ENCODE data around the gene C16orf87.
A peak's percentile ranks its signal among the peaks of the same experiment; 100 is the strongest.

C16orf87 gene

DNA sequence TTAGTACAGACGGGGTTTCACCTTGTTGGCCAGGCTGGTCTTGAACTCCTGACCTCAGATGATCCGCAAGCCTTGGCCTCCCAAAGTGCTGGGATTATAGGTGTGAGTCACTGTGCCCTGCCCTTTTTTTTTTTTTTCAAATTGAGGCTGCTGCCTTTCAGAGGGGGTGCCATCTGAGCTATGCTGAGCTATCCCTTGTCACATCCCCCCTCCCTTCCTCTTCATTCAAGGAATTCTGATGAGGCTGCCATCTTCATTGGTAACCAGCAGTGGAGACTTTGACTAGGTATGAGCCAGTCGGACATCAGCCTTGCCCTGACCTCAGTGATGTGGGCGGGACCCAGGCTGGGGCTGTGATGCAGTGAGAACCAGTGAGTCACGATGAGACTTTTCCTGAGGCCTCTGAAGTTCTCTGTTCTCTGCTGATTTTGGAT, 28.8 kb upstream of the C16orf87 start:
- peaks cover 16% of the 10 kb centered on the region for H3K79me1 ChIP-seq (ENCODE audit: low read length)
- no peak overlapping the region for H3K4me3 ChIP-seq (ENCODE audit: low read depth, low read length)
- peak; percentile 67 to 83 for DNase-seq
- H3K4ac ChIP-seq (ENCODE audit: low read depth, low read length) = no peak overlapping the region
- H2BK5ac ChIP-seq (ENCODE audit: low read depth, low read length, poor library complexity) = no peak overlapping the region
- peaks cover 8 to 16% of the 10 kb centered on the region in 2 experiments for H3K4me1 ChIP-seq (ENCODE audit: control insufficient read depth in 1 of 2, insufficient read depth in 2 of 2, low read length in 2 of 2)
- H2BK120ac ChIP-seq (ENCODE audit: insufficient read depth, low read length, poor library complexity) = no peak overlapping the region
- H3K36me3 ChIP-seq (ENCODE audit: control insufficient read depth in 1 of 2, insufficient read depth in 2 of 2, low read length in 2 of 2) = no peaks in the 10 kb centered on the region
- H3K27ac ChIP-seq (ENCODE audit: low read depth, low read length) = no peak overlapping the region
- no peak overlapping the region for H2AFZ ChIP-seq (ENCODE audit: insufficient read depth, low read length, poor library complexity)
- H3K27me3 ChIP-seq (ENCODE audit: insufficient read depth, low read length) = no peaks in the 10 kb centered on the region
- no peaks in the 10 kb centered on the region for H3K9me3 ChIP-seq (ENCODE audit: insufficient read depth, low read depth, low read length)
- no peaks in the 10 kb centered on the region for H3K79me2 ChIP-seq (ENCODE audit: control insufficient read depth, insufficient read depth, low read length, poor library complexity)
- no peak overlapping the region for H3K4me2 ChIP-seq (ENCODE audit: low read length)
- H4K8ac ChIP-seq (ENCODE audit: low read depth, low read length) = no peak overlapping the region
- H3K18ac ChIP-seq (ENCODE audit: low read length) = no peak overlapping the region
- no peak overlapping the region for H2BK12ac ChIP-seq (ENCODE audit: low read length)
- H4K12ac ChIP-seq (ENCODE audit: low read depth, low read length) = no peak overlapping the region
- peak overlapping the region; percentile 28 for H4K91ac ChIP-seq (ENCODE audit: low read depth, low read length)
- H2AK5ac ChIP-seq (ENCODE audit: low read length) = no peak overlapping the region
- H3K23ac ChIP-seq (ENCODE audit: low read length) = no peak overlapping the region
- no peak overlapping the region for H3K14ac ChIP-seq (ENCODE audit: low read length)
- no peak overlapping the region for H3K9ac ChIP-seq (ENCODE audit: low read length)
- no CpG with 5 or more reads among the region's 5 CpGs for WGBS (ENCODE audit: extremely low coverage, insufficient coverage, insufficient read length)

DNA sequence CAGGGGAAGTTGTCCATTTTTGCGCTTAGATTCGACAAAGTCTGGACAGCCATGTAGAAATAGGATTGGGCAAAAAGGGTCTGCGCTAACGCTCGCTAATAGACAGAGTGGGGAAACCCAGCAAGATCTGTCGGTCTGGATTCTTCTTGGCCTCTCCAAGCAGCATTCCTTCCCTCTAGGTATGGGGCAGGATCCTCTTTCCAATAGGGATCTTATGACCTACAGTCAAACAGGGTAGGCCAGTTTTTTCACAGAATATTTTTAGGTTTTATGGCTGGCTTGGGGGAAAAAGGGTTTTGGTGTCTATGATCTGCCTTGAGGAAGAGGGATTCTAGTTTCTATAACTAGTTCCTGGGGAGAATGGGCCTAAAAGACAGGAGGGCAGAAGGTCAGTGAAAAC, 27.2 kb upstream of the C16orf87 start:
- Histone ChIP-seq H3K4me3 (ENCODE audit: low read depth, low read length) (no peak overlapping the region), H2BK120ac (ENCODE audit: insufficient read depth, low read length, poor library complexity) (peak overlapping the region; percentile 67), H3K9me3 (ENCODE audit: insufficient read depth, low read depth, low read length) (no peaks in the 10 kb centered on the region), H3K4me1 (ENCODE audit: control insufficient read depth in 1 of 2, insufficient read depth in 2 of 2, low read length in 2 of 2) (peaks cover 15 to 21% of the 10 kb centered on the region in 2 experiments), H3K36me3 (ENCODE audit: control insufficient read depth in 1 of 2, insufficient read depth in 2 of 2, low read length in 2 of 2) (no peaks in the 10 kb centered on the region), H3K9ac (ENCODE audit: low read length) (no peak overlapping the region), H3K4ac (ENCODE audit: low read depth, low read length) (no peak overlapping the region), H2BK5ac (ENCODE audit: low read depth, low read length, poor library complexity) (peak overlapping the region; percentile 81), H3K14ac (ENCODE audit: low read length) (peak overlapping the region; percentile 49), H2AK5ac (ENCODE audit: low read length) (no peak overlapping the region), H3K4me2 (ENCODE audit: low read length) (peak overlapping the region; percentile 43), H3K18ac (ENCODE audit: low read length) (no peak overlapping the region), H3K27me3 (ENCODE audit: insufficient read depth, low read length) (no peaks in the 10 kb centered on the region), H4K8ac (ENCODE audit: low read depth, low read length) (peak overlapping the region; percentile 34), H3K79me2 (ENCODE audit: control insufficient read depth, insufficient read depth, low read length, poor library complexity) (peaks cover 2% of the 10 kb centered on the region), H2BK12ac (ENCODE audit: low read length) (peak overlapping the region; percentile 63), H4K12ac (ENCODE audit: low read depth, low read length) (no peak overlapping the region), H4K91ac (ENCODE audit: low read depth, low read length) (peak overlapping the region; percentile 84), H3K79me1 (ENCODE audit: low read length) (peaks cover 23% of the 10 kb centered on the region), H3K27ac (ENCODE audit: low read depth, low read length) (peak overlapping the region; percentile 67), H3K23ac (ENCODE audit: low read length) (no peak overlapping the region), H2AFZ (ENCODE audit: insufficient read depth, low read length, poor library complexity) (no peak overlapping the region)
- peak; percentile 37 to 82 for DNase-seq
- whole genome bisulfite sequencing (ENCODE audit: extremely low coverage, insufficient coverage, insufficient read length) = no CpG with 5 or more reads among the region's 6 CpGs

DNA sequence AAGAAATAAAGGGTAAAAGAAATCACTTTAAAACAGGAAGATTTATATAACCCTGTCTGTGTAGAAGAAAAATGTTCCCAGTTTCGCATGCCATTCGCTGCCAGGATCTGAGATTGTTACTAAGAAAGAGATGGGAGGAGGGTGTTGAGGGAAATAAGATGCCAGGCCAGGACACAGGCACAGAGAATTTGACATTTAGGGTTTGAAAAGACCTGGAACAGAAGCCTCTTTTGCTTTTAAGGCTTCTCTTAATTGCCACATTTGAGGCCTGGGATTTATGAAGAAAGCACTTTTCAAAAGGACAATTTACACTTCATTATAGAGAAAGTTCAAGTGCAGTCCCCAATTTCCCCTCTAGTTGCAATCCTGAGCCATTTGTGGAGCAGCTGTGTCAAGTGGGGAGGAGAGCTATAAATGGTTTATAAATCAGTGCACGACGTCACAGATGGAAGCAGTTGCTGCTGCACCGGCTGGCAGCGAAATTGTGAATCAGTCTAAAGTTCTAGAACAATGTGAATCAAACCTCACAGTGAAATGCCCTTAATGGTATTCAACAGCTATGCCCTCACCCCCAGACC, 26.5 kb upstream of the C16orf87 start:
- H2BK5ac ChIP-seq (ENCODE audit: low read depth, low read length, poor library complexity) = peak overlapping the region; percentile 54
- H2BK12ac ChIP-seq (ENCODE audit: low read length) = peak overlapping the region; percentile 89
- H3K4me1 ChIP-seq (ENCODE audit: control insufficient read depth in 1 of 2, insufficient read depth in 2 of 2, low read length in 2 of 2) = peaks cover 15 to 21% of the 10 kb centered on the region in 2 experiments
- H3K4me3 ChIP-seq (ENCODE audit: low read depth, low read length) = no peak overlapping the region
- H3K79me2 ChIP-seq (ENCODE audit: control insufficient read depth, insufficient read depth, low read length, poor library complexity) = peaks cover 2% of the 10 kb centered on the region
- no CpG with 5 or more reads among the region's 6 CpGs for WGBS (ENCODE audit: extremely low coverage, insufficient coverage, insufficient read length)
- peak overlapping the region; percentile 2 for H3K4ac ChIP-seq (ENCODE audit: low read depth, low read length)
- H3K9ac ChIP-seq (ENCODE audit: low read length) = no peak overlapping the region
- peak in 1 of 2 donors; percentile 48 for DNase-seq
- H2AK5ac ChIP-seq (ENCODE audit: low read length) = no peak overlapping the region
- H4K91ac ChIP-seq (ENCODE audit: low read depth, low read length) = peak overlapping the region; percentile 84
- peak overlapping the region; percentile 43 for H3K4me2 ChIP-seq (ENCODE audit: low read length)
- peak overlapping the region; percentile 13 for H3K18ac ChIP-seq (ENCODE audit: low read length)
- no peak overlapping the region for H2AFZ ChIP-seq (ENCODE audit: insufficient read depth, low read length, poor library complexity)
- no peak overlapping the region for H3K23ac ChIP-seq (ENCODE audit: low read length)
- peak overlapping the region; percentile 67 for H3K27ac ChIP-seq (ENCODE audit: low read depth, low read length)
- no peaks in the 10 kb centered on the region for H3K9me3 ChIP-seq (ENCODE audit: insufficient read depth, low read depth, low read length)
- H4K8ac ChIP-seq (ENCODE audit: low read depth, low read length) = peak overlapping the region; percentile 34
- H3K14ac ChIP-seq (ENCODE audit: low read length) = peak overlapping the region; percentile 42
- H3K79me1 ChIP-seq (ENCODE audit: low read length) = peaks cover 24% of the 10 kb centered on the region
- H2BK120ac ChIP-seq (ENCODE audit: insufficient read depth, low read length, poor library complexity) = peak overlapping the region; percentile 40
- no peaks in the 10 kb centered on the region for H3K36me3 ChIP-seq (ENCODE audit: control insufficient read depth in 1 of 2, insufficient read depth in 2 of 2, low read length in 2 of 2)
- H3K27me3 ChIP-seq (ENCODE audit: insufficient read depth, low read length) = no peaks in the 10 kb centered on the region
- no peak overlapping the region for H4K12ac ChIP-seq (ENCODE audit: low read depth, low read length)

DNA sequence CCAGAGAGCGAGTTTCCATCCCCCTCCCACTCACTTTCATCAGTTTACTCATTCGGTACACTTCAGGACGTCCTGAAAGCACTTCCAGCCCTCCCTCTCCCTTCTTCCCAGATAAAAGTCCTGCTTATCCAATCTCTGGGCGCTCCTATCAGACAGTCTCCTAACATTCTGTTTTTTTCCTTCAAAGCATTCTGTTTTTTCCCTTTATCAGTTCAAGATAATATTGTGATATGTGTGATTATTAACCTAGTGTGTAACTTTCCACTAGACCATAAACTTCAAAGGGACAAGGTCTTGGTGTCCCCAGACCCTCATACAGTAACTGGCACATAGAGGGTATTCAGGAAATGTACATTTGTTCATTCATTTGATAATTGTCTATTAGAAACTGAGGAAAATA, 24.4 kb upstream of the C16orf87 start:
- H3K4me2 ChIP-seq (ENCODE audit: low read length) = no peak overlapping the region
- H2BK5ac ChIP-seq (ENCODE audit: low read depth, low read length, poor library complexity) = peak overlapping the region; percentile 50
- H4K12ac ChIP-seq (ENCODE audit: low read depth, low read length) = no peak overlapping the region
- H3K79me2 ChIP-seq (ENCODE audit: control insufficient read depth, insufficient read depth, low read length, poor library complexity) = peaks cover 6% of the 10 kb centered on the region
- peak overlapping the region; percentile 29 for H2BK12ac ChIP-seq (ENCODE audit: low read length)
- DNase-seq = no peak
- H3K27me3 ChIP-seq (ENCODE audit: insufficient read depth, low read length) = no peaks in the 10 kb centered on the region
- H2BK120ac ChIP-seq (ENCODE audit: insufficient read depth, low read length, poor library complexity) = peak overlapping the region; percentile 39
- no peak overlapping the region for H3K9ac ChIP-seq (ENCODE audit: low read length)
- no peak overlapping the region for H2AFZ ChIP-seq (ENCODE audit: insufficient read depth, low read length, poor library complexity)
- H3K18ac ChIP-seq (ENCODE audit: low read length) = no peak overlapping the region
- peaks cover 37% of the 10 kb centered on the region for H3K79me1 ChIP-seq (ENCODE audit: low read length)
- no peak overlapping the region for H3K23ac ChIP-seq (ENCODE audit: low read length)
- WGBS (ENCODE audit: extremely low coverage, insufficient coverage, insufficient read length) = no CpG with 5 or more reads among the region's 4 CpGs
- peaks cover 2% of the 10 kb centered on the region for H3K9me3 ChIP-seq (ENCODE audit: insufficient read depth, low read depth, low read length)
- H4K8ac ChIP-seq (ENCODE audit: low read depth, low read length) = no peak overlapping the region
- H3K27ac ChIP-seq (ENCODE audit: low read depth, low read length) = no peak overlapping the region
- no peak overlapping the region for H3K14ac ChIP-seq (ENCODE audit: low read length)
- H3K4me3 ChIP-seq (ENCODE audit: low read depth, low read length) = no peak overlapping the region
- no peak overlapping the region for H2AK5ac ChIP-seq (ENCODE audit: low read length)
- H4K91ac ChIP-seq (ENCODE audit: low read depth, low read length) = peak overlapping the region; percentile 72
- H3K4me1 ChIP-seq (ENCODE audit: control insufficient read depth in 1 of 2, insufficient read depth in 2 of 2, low read length in 2 of 2) = peaks cover 29 to 31% of the 10 kb centered on the region in 2 experiments
- H3K4ac ChIP-seq (ENCODE audit: low read depth, low read length) = no peak overlapping the region
- H3K36me3 ChIP-seq (ENCODE audit: control insufficient read depth in 1 of 2, insufficient read depth in 2 of 2, low read length in 2 of 2) = no peaks in the 10 kb centered on the region
